Ishikawa (cell line): Measurements from ENCODE around the gene HEMK1.

Experiments used
- CEBPB ChIP-seq: IDR thresholded peaks from 2 replicates; pipeline ENCODE4 v1.6.1; 2012
- CREB1 ChIP-seq: IDR thresholded peaks from 2 replicates; pipeline ENCODE4 v1.6.1; 2012; ENCODE audit warnings: low read depth
- EGR1 ChIP-seq: IDR thresholded peaks from 2 replicates; pipeline ENCODE4 v1.6.1; 2012
- EP300 ChIP-seq: IDR thresholded peaks from 2 replicates; pipeline ENCODE4 v1.6.1; 2012; ENCODE audit warnings: borderline replicate concordance
- FOXM1 ChIP-seq: IDR thresholded peaks from 2 replicates; pipeline ENCODE4 v1.6.1; 2012; ENCODE audit warnings: low read depth, borderline replicate concordance
- NFIC ChIP-seq: IDR thresholded peaks from 2 replicates; pipeline ENCODE4 v1.6.1; 2012
- RAD21 ChIP-seq: IDR thresholded peaks from 2 replicates; pipeline ENCODE4 v1.6.1; 2012; ENCODE audit warnings: low read depth
- TAF1 ChIP-seq: IDR thresholded peaks from 2 replicates; pipeline ENCODE4 v1.6.1; 2012; ENCODE audit warnings: low read depth, mild to moderate bottlenecking
- TCF12 ChIP-seq: IDR thresholded peaks from 2 replicates; pipeline ENCODE4 v1.6.1; 2012; ENCODE audit warnings: low read depth
- TEAD4 ChIP-seq: IDR thresholded peaks from 2 replicates; pipeline ENCODE4 v1.6.1; 2012
- YY1 ChIP-seq: IDR thresholded peaks from 2 replicates; pipeline ENCODE4 v1.6.1; 2012; ENCODE audit warnings: low read depth
- ZBTB7A ChIP-seq: IDR thresholded peaks from 2 replicates; pipeline ENCODE4 v1.6.1; 2012; ENCODE audit warnings: low read depth
- TF ChIP-seq, protein P1 (sequence below): IDR thresholded peaks from 2 replicates; pipeline ENCODE4 v1.6.1; 2012
- TF ChIP-seq, protein P2 (sequence below): IDR thresholded peaks from 2 replicates; pipeline ENCODE4 v1.6.1; 2012
- TF ChIP-seq, protein P3 (sequence below): IDR thresholded peaks from 2 replicates; pipeline ENCODE4 v1.6.1; 2012; ENCODE audit warnings: low read depth, mild to moderate bottlenecking

The HEMK1 gene

GRCh38 chr3:50602595-50603191 lies 33.4 kb downstream of the HEMK1 start:
- TF ChIP-seq FOXM1 (no peak), CREB1 (no peak), YY1 (no peak), TCF12 (no peak), ZBTB7A (no peak), CEBPB (no peak), NFIC (no peak), RAD21 (no peak), EP300 (no peak), TAF1 (no peak), EGR1 (no peak), TEAD4 (no peak)
- TF ChIP-seq, protein P1, sequence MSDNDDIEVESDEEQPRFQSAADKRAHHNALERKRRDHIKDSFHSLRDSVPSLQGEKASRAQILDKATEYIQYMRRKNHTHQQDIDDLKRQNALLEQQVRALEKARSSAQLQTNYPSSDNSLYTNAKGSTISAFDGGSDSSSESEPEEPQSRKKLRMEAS: no peak
- TF ChIP-seq, protein P2, sequence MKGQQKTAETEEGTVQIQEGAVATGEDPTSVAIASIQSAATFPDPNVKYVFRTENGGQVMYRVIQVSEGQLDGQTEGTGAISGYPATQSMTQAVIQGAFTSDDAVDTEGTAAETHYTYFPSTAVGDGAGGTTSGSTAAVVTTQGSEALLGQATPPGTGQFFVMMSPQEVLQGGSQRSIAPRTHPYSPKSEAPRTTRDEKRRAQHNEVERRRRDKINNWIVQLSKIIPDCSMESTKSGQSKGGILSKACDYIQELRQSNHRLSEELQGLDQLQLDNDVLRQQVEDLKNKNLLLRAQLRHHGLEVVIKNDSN: no peak
- TF ChIP-seq, protein P3, sequence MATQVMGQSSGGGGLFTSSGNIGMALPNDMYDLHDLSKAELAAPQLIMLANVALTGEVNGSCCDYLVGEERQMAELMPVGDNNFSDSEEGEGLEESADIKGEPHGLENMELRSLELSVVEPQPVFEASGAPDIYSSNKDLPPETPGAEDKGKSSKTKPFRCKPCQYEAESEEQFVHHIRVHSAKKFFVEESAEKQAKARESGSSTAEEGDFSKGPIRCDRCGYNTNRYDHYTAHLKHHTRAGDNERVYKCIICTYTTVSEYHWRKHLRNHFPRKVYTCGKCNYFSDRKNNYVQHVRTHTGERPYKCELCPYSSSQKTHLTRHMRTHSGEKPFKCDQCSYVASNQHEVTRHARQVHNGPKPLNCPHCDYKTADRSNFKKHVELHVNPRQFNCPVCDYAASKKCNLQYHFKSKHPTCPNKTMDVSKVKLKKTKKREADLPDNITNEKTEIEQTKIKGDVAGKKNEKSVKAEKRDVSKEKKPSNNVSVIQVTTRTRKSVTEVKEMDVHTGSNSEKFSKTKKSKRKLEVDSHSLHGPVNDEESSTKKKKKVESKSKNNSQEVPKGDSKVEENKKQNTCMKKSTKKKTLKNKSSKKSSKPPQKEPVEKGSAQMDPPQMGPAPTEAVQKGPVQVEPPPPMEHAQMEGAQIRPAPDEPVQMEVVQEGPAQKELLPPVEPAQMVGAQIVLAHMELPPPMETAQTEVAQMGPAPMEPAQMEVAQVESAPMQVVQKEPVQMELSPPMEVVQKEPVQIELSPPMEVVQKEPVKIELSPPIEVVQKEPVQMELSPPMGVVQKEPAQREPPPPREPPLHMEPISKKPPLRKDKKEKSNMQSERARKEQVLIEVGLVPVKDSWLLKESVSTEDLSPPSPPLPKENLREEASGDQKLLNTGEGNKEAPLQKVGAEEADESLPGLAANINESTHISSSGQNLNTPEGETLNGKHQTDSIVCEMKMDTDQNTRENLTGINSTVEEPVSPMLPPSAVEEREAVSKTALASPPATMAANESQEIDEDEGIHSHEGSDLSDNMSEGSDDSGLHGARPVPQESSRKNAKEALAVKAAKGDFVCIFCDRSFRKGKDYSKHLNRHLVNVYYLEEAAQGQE: no peak

GRCh38 chr3:50603261-50604109 lies 34.2 kb downstream of the HEMK1 start:
- TF ChIP-seq CREB1: no peak
- TF ChIP-seq CEBPB: no peak
- TF ChIP-seq EGR1: no peak
- TF ChIP-seq, protein P1: no peak
- TF ChIP-seq NFIC: no peak
- no peak for TF ChIP-seq RAD21
- TF ChIP-seq TCF12: no peak
- no peak for TF ChIP-seq ZBTB7A

DNA sequence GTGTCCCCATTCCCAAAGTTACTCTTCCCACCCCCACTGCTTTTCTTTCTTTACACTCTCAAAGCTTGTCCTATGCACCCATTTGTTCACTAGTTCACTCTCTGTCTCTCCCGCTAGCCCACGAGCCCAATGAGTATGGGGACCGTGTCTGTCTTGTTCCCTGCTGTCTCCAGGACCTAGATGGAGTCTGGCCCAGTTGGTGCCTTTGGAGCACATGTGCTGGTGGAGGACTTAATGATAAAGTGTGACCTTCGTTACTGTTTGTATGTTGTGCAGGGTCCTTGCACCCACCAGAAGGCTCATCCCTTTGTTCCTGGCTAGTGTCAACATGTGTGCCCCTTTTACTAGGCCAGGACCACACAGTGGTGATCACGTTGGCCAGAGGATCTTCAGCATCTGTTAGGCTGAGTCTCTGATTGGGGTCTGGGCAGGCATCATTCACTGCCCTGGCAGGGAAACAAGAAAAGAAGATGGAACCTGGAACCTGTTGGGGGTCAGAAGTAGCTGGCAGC lies 34.8 kb downstream of the HEMK1 start:
- TF ChIP-seq CEBPB (no peak), TAF1 (no peak), RAD21 (no peak), EP300 (no peak)
- TF ChIP-seq, protein P1: no peak
- TF ChIP-seq, protein P3: no peak

DNA sequence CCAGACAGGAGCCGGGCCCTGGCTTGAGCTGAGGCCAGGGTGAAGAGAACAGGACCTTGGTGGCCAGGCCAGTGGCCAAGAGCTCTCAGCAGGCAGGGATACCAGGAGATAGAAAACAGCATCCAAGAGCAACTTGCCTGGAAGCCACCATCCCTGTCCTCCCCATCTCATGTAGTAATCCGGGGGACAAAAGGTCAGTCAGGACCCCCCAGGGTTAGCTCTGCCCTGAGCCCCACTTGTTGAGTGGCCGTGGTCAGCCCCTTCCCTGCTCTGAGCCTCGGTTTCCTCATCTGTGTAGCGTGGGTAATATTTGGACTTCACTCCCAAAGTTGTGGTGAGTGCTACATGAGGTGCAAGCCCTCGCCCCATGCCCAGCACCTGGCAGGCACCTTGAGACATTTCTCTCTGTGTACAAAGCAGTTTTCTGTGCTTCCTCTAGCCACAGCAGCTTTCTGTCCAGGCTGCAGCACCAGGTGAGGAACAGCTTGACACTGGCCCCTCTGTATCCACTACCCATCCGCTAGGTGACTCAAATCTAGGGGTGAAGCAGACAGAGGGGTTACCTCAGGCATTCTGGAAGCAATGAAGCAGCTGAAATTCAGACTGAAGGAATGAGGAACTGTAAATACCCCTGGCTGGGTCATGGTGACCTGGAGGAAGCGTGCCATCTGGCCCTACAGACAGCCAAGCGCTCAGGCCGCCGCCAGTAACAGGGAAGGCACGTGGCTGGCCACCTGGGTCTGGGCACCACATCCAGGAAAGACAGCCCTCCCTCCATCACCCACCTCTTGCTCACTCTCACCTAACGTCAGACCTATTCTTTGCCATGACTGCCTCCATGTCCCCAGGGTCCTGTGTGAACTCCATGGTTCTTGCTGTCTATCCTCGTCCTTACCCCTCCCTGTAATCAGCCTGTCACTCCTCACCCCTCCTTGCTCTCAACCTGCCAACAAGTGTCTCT lies 35.6 kb downstream of the HEMK1 start:
- TF ChIP-seq EGR1: no peak
- TF ChIP-seq EP300: peak; percentile 72
- TF ChIP-seq RAD21: no peak
- TF ChIP-seq NFIC: peak; percentile 27; the same call in 1 of the 2 replicates
- TF ChIP-seq TAF1: no peak
- TF ChIP-seq TCF12: peak; percentile 64
- TF ChIP-seq, protein P1: peak; percentile 88
- peak; percentile 13; the same call in 1 of the 2 replicates for TF ChIP-seq TEAD4
- TF ChIP-seq, protein P3: no peak
- TF ChIP-seq, protein P2: peak; percentile 55; the same call in 1 of the 2 replicates
